HepG2 (cell line): ENCODE data around the gene ANO6. TPM values are rescaled to one million over a fixed set of nuclear protein-coding genes. Genes with fewer than 3 reads are reported as not detected.

Experiments
- ATAC-seq: fragments of 200-7000 bp; cut with Tn5 transposase; 3 replicates; pipeline ENCODE4 v1.9.1; 2020; ENCODE audit warnings: mild to moderate bottlenecking, moderate library complexity
- BruUV-seq: library from RNA; stranded (reverse); fragments of 400-500 nt; replicated peaks from 2 replicates; lab custom pipeline; 2021; lab: Mats Ljungman, UMichigan
- CTCF ChIA-PET: fragments of 300-600 bp; formaldehyde crosslinking; extraction: SDS; loops from one replicate; lab custom pipeline; 2021; ENCODE audit warnings: low total read pairs, inconsistent platforms, low intra/inter-chr PET ratio; lab: Yijun Ruan, JAX
- POLR2A ChIA-PET: fragments of 350-600 bp; sonication (Branson Sonifier 250); formaldehyde crosslinking; loops from one replicate; lab custom pipeline; 2020; ENCODE audit warnings: antibody characterized with exemption, inconsistent platforms; lab: Yijun Ruan, JAX
- DNase-seq: peaks from one replicate; pipeline ENCODE4 v3.0.0-alpha.2; 2015; ENCODE audit warnings: low spot score
- FAIRE-seq: peaks from 3 replicates; lab custom pipeline; 2011; peaks lifted over from hg19 to GRCh38; lab: Jason Lieb, UNC
- H2AFZ ChIP-seq: one replicate; pipeline ENCODE4 v1.6.1; 2011; ENCODE audit warnings: low read length, inconsistent platforms
- H3K27ac ChIP-seq: fragments of 300-600 bp; 3 replicates; pipeline ENCODE4 v1.8.0; 2011; ENCODE audit warnings: mixed run types, mild to moderate bottlenecking, mixed read lengths, low read length, inconsistent platforms; ENCODE audit not compliant: insufficient read depth; ENCODE audit errors: extremely low read length
- H3K27me3 ChIP-seq, 2 experiments: fragments of 200-600 bp in 1 of 2; 2 replicates in 1 of 2; 3 replicates in 1 of 2; pipeline versions ENCODE4 v1.6.0 to v1.8.0; 2011; ENCODE audit warnings: low read length in 2 of 2, mild to moderate bottlenecking in 2 of 2, moderate library complexity in 2 of 2, inconsistent platforms in 1 of 2; ENCODE audit not compliant: insufficient read depth in 2 of 2, control insufficient read depth in 1 of 2
- H3K36me3 ChIP-seq, 2 experiments: fragments of 200-600 bp in 1 of 2; replicated peaks in 1 of 2; 2 replicates in 1 of 2; 3 replicates in 1 of 2; pipeline versions ENCODE4 v1.5.1 to v1.8.0; 2011; ENCODE audit warnings: low read length in 2 of 2, inconsistent platforms in 1 of 2; ENCODE audit not compliant: insufficient read depth in 2 of 2, control insufficient read depth in 1 of 2
- H3K4me1 ChIP-seq: 2 replicates; pipeline ENCODE4 v1.5.1; 2012; ENCODE audit warnings: low read length, inconsistent platforms; ENCODE audit not compliant: insufficient read depth
- H3K4me2 ChIP-seq: 2 replicates; pipeline ENCODE4 v1.6.0; 2011; ENCODE audit warnings: low read depth, low read length, inconsistent platforms
- H3K4me3 ChIP-seq, 3 experiments: fragments of 200-600 bp in 1 of 3; sonication (generic), shearing (Covaris generic) in 1 of 3; replicated peaks in 1 of 3; 2 replicates each; pipeline ENCODE4 v1.5.1; 2011 to 2016; ENCODE audit warnings: low read length in 3 of 3, inconsistent platforms in 2 of 3, low read depth in 2 of 3, mild to moderate bottlenecking in 2 of 3, control low read depth in 1 of 3, mixed read lengths in 1 of 3; ENCODE audit not compliant: insufficient read depth in 1 of 3
- H3K79me2 ChIP-seq: one replicate; pipeline ENCODE4 v1.6.1; 2011; ENCODE audit warnings: low read length, inconsistent platforms; ENCODE audit not compliant: insufficient read depth
- H3K9ac ChIP-seq: 2 replicates; pipeline ENCODE4 v1.6.0; 2011; ENCODE audit warnings: mild to moderate bottlenecking, low read depth, low read length, inconsistent platforms; ENCODE audit not compliant: insufficient read depth
- H3K9me3 ChIP-seq: 2 replicates; pipeline ENCODE4 v1.5.1; 2012; ENCODE audit warnings: mild to moderate bottlenecking, low read length
- H4K20me1 ChIP-seq: 2 replicates; pipeline ENCODE4 v1.6.0; 2011; ENCODE audit warnings: inconsistent platforms, mild to moderate bottlenecking, low read length, moderate library complexity; ENCODE audit not compliant: insufficient read depth
- AFF4 ChIP-seq: sonication (generic); formaldehyde crosslinking; IDR thresholded peaks from 2 replicates; pipeline ENCODE4 v1.4.0; 2020; ENCODE audit warnings: missing genetic modification reagents
- CREB1 ChIP-seq, 2 experiments: fragments of 450-650 bp in 1 of 2; IDR thresholded peaks; 2 replicates each; pipeline ENCODE4 v1.6.1; 2016 to 2017; ENCODE audit warnings: control low read depth in 1 of 2, mild to moderate bottlenecking in 1 of 2, missing compliant biosample characterization in 1 of 2, missing genetic modification characterization in 1 of 2
- EP300 ChIP-seq, 3 experiments: sonication (generic) in 1 of 3; formaldehyde crosslinking in 1 of 3; IDR thresholded peaks; 2 replicates each; pipeline versions ENCODE4 v1.5.1 to v1.6.1; 2011 to 2020; ENCODE audit warnings: low read depth in 2 of 3, low read length in 2 of 3, borderline replicate concordance in 1 of 3, improper control_type of control experiment in 1 of 3, mild to moderate bottlenecking in 1 of 3, missing genetic modification reagents in 1 of 3, moderate library complexity in 1 of 3
- FOXO4 ChIP-seq: sonication (generic); formaldehyde crosslinking; conservative IDR thresholded peaks from 2 replicates; pipeline ENCODE4 v1.8.1; 2023; ENCODE audit warnings: missing genetic modification reagents
- HES4 ChIP-seq: sonication (generic); formaldehyde crosslinking; IDR thresholded peaks from 2 replicates; pipeline ENCODE4 v1.9.0; 2021; ENCODE audit warnings: mild to moderate bottlenecking, missing genetic modification reagents, borderline replicate concordance
- HMGXB4 ChIP-seq, 2 experiments: sonication (generic) in 1 of 2; formaldehyde crosslinking in 1 of 2; IDR thresholded peaks; 2 replicates each; pipeline versions ENCODE4 v1.4.0 to v1.6.1; 2018 to 2020; ENCODE audit warnings: missing genetic modification reagents in 2 of 2, borderline replicate concordance in 1 of 2, low read depth in 1 of 2, mild to moderate bottlenecking in 1 of 2, missing biosample characterization in 1 of 2
- POGZ ChIP-seq: sonication (generic); formaldehyde crosslinking; IDR thresholded peaks from 2 replicates; pipeline ENCODE4 v1.4.0; 2020; ENCODE audit warnings: mild to moderate bottlenecking, missing genetic modification reagents
- POLR2G ChIP-seq: fragments of 200-400 bp; formaldehyde crosslinking; IDR thresholded peaks from 2 replicates; pipeline ENCODE4 v1.6.1; 2018; ENCODE audit warnings: mild to moderate bottlenecking, low read depth, low read length, moderate library complexity
- RAD21 ChIP-seq: fragments of 450-650 bp; formaldehyde crosslinking; IDR thresholded peaks from 2 replicates; pipeline ENCODE4 v1.5.0; 2020; ENCODE audit warnings: mild to moderate bottlenecking
- ZFP1 ChIP-seq: IDR thresholded peaks from 2 replicates; pipeline ENCODE4 v1.6.1; 2016
- ZFP36 ChIP-seq: fragments of 150-350 bp; IDR thresholded peaks from 2 replicates; pipeline ENCODE4 v1.6.1; 2018; ENCODE audit warnings: borderline replicate concordance, low read length, low read depth; ENCODE audit not compliant: partially characterized antibody
- ZFP36L1 ChIP-seq: sonication (generic); formaldehyde crosslinking; IDR thresholded peaks from 2 replicates; pipeline ENCODE4 v1.8.0; 2022; ENCODE audit warnings: mild to moderate bottlenecking, missing genetic modification reagents, moderate library complexity
- ZFX ChIP-seq: sonication (generic); formaldehyde crosslinking; IDR thresholded peaks from 2 replicates; pipeline ENCODE4 v1.4.0; 2020; ENCODE audit warnings: mild to moderate bottlenecking, low read depth, missing genetic modification reagents, moderate library complexity
- WGBS: methylation state at CpG from one replicate; pipeline ENCODE4 v1.1.6; 2017; ENCODE audit warnings: low lambda C conversion rate; 5-methylcytosine and 5-hydroxymethylcytosine counted together
- in situ Hi-C: cut with HindIII; loops from 2 replicates; pipeline ENCODE4 v1.10.0; 2017; ENCODE audit warnings: low pct_unique_long_range_greater_than_20kb; ENCODE audit not compliant: extremely low pct_ligation_motif_present
- intact Hi-C: fragments of 100-400 bp; cut with micrococcal nuclease; formaldehyde crosslinking; loops from one replicate; pipeline ENCODE4 v1.10.0; 2022; ENCODE audit not compliant: unreplicated experiment
- polyA plus RNA-seq, 8 experiments: library from polyadenylated mRNA; depleted of rRNA in 3 of 8; stranded (reverse) in 7 of 8; unstranded in 1 of 8; fragments of >200 nt; fragmentation: Illumina TruSeq in 4 of 8; extraction: Trizol in 4 of 8; gene quantifications; 2 replicates each; pipeline versions ENCODE4 v1.2.1 to v1.2.3, GENCODE V29; 2011 to 2016; ENCODE audit warnings: low read depth in 4 of 8, missing spikeins in 1 of 8, mixed read lengths in 1 of 8; ENCODE audit not compliant: insufficient read depth in 1 of 8
- total RNA-seq, 5 experiments: library from RNA; depleted of rRNA; stranded (reverse); fragments of >200 nt; fragmentation: Illumina TruSeq; extraction: Trizol; gene quantifications; 2 replicates each; pipeline ENCODE4 v1.2.3, GENCODE V29; 2016; ENCODE audit warnings: low read depth in 1 of 5

ANO6 gene
- total and polyA plus RNA-seq, 2 of the 13 experiments (the other 11 are each of a cell fraction or from before 2014, with no cell fraction given), result 37.8 to 57.1 TPM

- TF ChIP-seq POLR2G (no peak), HES4 (CRISPR knock-in tag) (no peak), ZFP36L1 (CRISPR knock-in tag) (no peak), POGZ (CRISPR knock-in tag) (no peak)
These were observed 41.5 kb downstream of the ANO6 start (continued) for GRCh38 chr12:45257185-45257930.

GRCh38 chr12:45259675-45260074 lies 43.8 kb downstream of the ANO6 start:
- Histone ChIP-seq H3K27ac (peak overlapping the region; percentile 82), H3K4me2 (peak overlapping the region; percentile 83)
- ATAC-seq, result peak; percentile 71
- TF ChIP-seq FOXO4 (CRISPR knock-in tag) (no peak), EP300 (IDR thresholded peaks at IDR 0.05; ENCODE audit: low read depth in 2 of 2, low read length in 2 of 2) (no peak), EP300 (CRISPR knock-in tag; IDR thresholded peaks at IDR 0.05; ENCODE audit: borderline replicate concordance) (no peak), HMGXB4 (CRISPR knock-in tag; IDR thresholded peaks at IDR 0.05; ENCODE audit: borderline replicate concordance in 1 of 2, low read depth in 1 of 2) (0 out of 4 replicates have a peak, but pooled peaks of 1 of the 2 experiments have one; percentile 13), ZFP1 (CRISPR knock-in tag) (no peak), RAD21 (CRISPR knock-in tag) (no peak), CREB1 (IDR thresholded peaks at IDR 0.05) (no peak), CREB1 (CRISPR knock-in tag; IDR thresholded peaks at IDR 0.05) (no peak), ZFP36 (no peak), ZFX (peak; percentile 11; the same call in 1 of the 2 replicates), AFF4 (CRISPR knock-in tag) (no peak)

More at GRCh38 chr12:45259675-45260074, 43.8 kb downstream of the ANO6 start:
- Histone ChIP-seq H3K4me3 (peak overlapping the region in 2 of 3 experiments; percentile 40 to 50; a peak in 3 of 6 replicates), H2AFZ (no peak overlapping the region), H3K27me3 (no peaks in the 10 kb centered on the region), H3K4me1 (peaks cover 66% of the 10 kb centered on the region), H3K36me3 (no peaks in the 10 kb centered on the region), H3K9ac (peak overlapping the region; percentile 57), H3K9me3 (no peaks in the 10 kb centered on the region), H4K20me1 (no peaks in the 10 kb centered on the region), H3K79me2 (peaks cover 14% of the 10 kb centered on the region)
- POLR2A ChIA-PET, result interaction anchor here (0.6 to 2.4 kb wide), 9 partner anchors 12 to 71 kb away, joined by 3 to 13 read pairs (median 5); partner anchors contain the start of gene ANO6
- intact Hi-C loops (loop anchor here (1.0 to 5.0 kb wide), 3 partner anchors 10 to 42 kb away; partner anchors contain the start of gene ANO6), in situ Hi-C loops (loop anchor here (5.0 kb wide), 1 partner anchor 32 kb away; no protein-coding TSS in a partner anchor)
- CTCF ChIA-PET, result no interaction called here
- FAIRE-seq (no peak), DNase-seq (no peak)
- BruUV-seq, result TSS peak; percentile 95
- WGBS, result 47% methylated on average over 3 of the region's 3 CpGs
